Neural cell (in vitro differentiated cells): ENCODE data around the gene MLLT10. TPM values are rescaled to one million over a fixed set of nuclear protein-coding genes. Genes with fewer than 3 reads are reported as not detected.
"Not testable (repeated sequence)": the region's sequence is repeated elsewhere in the genome, so short reads cannot be mapped to it uniquely, and the experiment has no call there.

Experiments used
- H2AFZ ChIP-seq: fragments of 200-600, 300-800 bp; sonication (generic), shearing (Covaris generic); 2 replicates; pipeline ENCODE4 v1.6.0; 2014; ENCODE audit warnings: low read depth, mild to moderate bottlenecking, antibody characterized with exemption, low read length, moderate library complexity
- H3F3A ChIP-seq: fragments of 200-600 bp; shearing (Covaris generic); 2 replicates; pipeline ENCODE4 v1.6.1; 2016; ENCODE audit warnings: mild to moderate bottlenecking, moderate library complexity, mixed read lengths, antibody characterized with exemption, low read length; ENCODE audit not compliant: insufficient read depth, poor library complexity, severe bottlenecking
- H3K27ac ChIP-seq: fragments of 200-600, 300-800 bp; sonication (generic), shearing (Covaris generic); 2 replicates; pipeline ENCODE4 v1.5.1; 2014; ENCODE audit warnings: mild to moderate bottlenecking, low read length, moderate library complexity
- H3K27me3 ChIP-seq: fragments of 300-800, 200-600 bp; sonication (generic), shearing (Covaris generic); 2 replicates; pipeline ENCODE4 v1.6.0; 2014; ENCODE audit warnings: mild to moderate bottlenecking, low read depth, low read length, moderate library complexity; ENCODE audit not compliant: insufficient read depth
- H3K36me3 ChIP-seq: fragments of 300-800, 200-600 bp; sonication (generic), shearing (Covaris generic); 2 replicates; pipeline ENCODE4 v1.5.1; 2014; ENCODE audit warnings: mild to moderate bottlenecking, antibody characterized with exemption, low read length, moderate library complexity; ENCODE audit not compliant: insufficient read depth
- H3K4me2 ChIP-seq: fragments of 300-800, 200-600 bp; sonication (generic), shearing (Covaris generic); 2 replicates; pipeline ENCODE4 v1.6.0; 2014; ENCODE audit warnings: mild to moderate bottlenecking, low read length
- H3K4me3 ChIP-seq: fragments of 300-800, 200-600 bp; sonication (generic), shearing (Covaris generic); 2 replicates; pipeline ENCODE4 v1.5.1; 2014; ENCODE audit warnings: mild to moderate bottlenecking, low read length, moderate library complexity
- H3K79me2 ChIP-seq: fragments of 200-600 bp; shearing (Covaris generic); replicated peaks from 2 replicates; pipeline ENCODE4 v1.6.0; 2014; ENCODE audit warnings: mild to moderate bottlenecking, low read length, moderate library complexity; ENCODE audit not compliant: insufficient read depth
- H3K9ac ChIP-seq: fragments of 300-800, 200-600 bp; sonication (generic), shearing (Covaris generic); 2 replicates; pipeline ENCODE4 v1.6.1; 2016; ENCODE audit warnings: mild to moderate bottlenecking, low read length, mixed read lengths
- H3K9me2 ChIP-seq: fragments of 200-600 bp; shearing (Covaris generic); 2 replicates; pipeline ENCODE4 v1.6.1; 2016; ENCODE audit warnings: mild to moderate bottlenecking, low read length, mixed read lengths; ENCODE audit not compliant: insufficient read depth
- H3K9me3 ChIP-seq: fragments of 200-600, 300-800 bp; sonication (generic), shearing (Covaris generic); 2 replicates; pipeline ENCODE4 v1.6.1; 2016; ENCODE audit warnings: mild to moderate bottlenecking, mixed run types, low read length, moderate library complexity, mixed read lengths
- H4K20me1 ChIP-seq: fragments of 200-600 bp; shearing (Covaris generic); 2 replicates; pipeline ENCODE4 v1.6.1; 2016; ENCODE audit warnings: mild to moderate bottlenecking, mixed run types; ENCODE audit not compliant: insufficient read depth
- EP300 ChIP-seq: fragments of 450-650 bp; conservative IDR thresholded peaks from 2 replicates; pipeline ENCODE4 v1.6.1; 2014; ENCODE audit warnings: antibody characterized with exemption, mild to moderate bottlenecking, moderate library complexity; ENCODE audit not compliant: poor library complexity, severe bottlenecking
- EZH2 ChIP-seq: fragments of 200-600, 300-800 bp; shearing (Covaris generic), sonication (generic); IDR thresholded peaks from 2 replicates; pipeline ENCODE4 v1.6.1; 2014; ENCODE audit warnings: antibody characterized with exemption, low read length, borderline replicate concordance, mild to moderate bottlenecking; ENCODE audit not compliant: insufficient read depth, poor library complexity, severe bottlenecking
- MXI1 ChIP-seq: fragments of 450-650 bp; conservative IDR thresholded peaks from 2 replicates; pipeline ENCODE4 v1.6.1; 2014; ENCODE audit warnings: antibody characterized with exemption, mild to moderate bottlenecking; ENCODE audit not compliant: poor library complexity, severe bottlenecking
- POLR2AphosphoS5 ChIP-seq: IDR thresholded peaks from 2 replicates; pipeline ENCODE4 v1.6.1; 2012
- RAD21 ChIP-seq: fragments of 450-650 bp; conservative IDR thresholded peaks from 2 replicates; pipeline ENCODE4 v1.6.1; 2014; ENCODE audit warnings: antibody characterized with exemption, mild to moderate bottlenecking, moderate library complexity
- SMC3 ChIP-seq: fragments of 450-650 bp; conservative IDR thresholded peaks from 2 replicates; pipeline ENCODE4 v1.6.1; 2014; ENCODE audit warnings: antibody characterized with exemption, mild to moderate bottlenecking, moderate library complexity; ENCODE audit not compliant: poor library complexity
- TAF1 ChIP-seq: IDR thresholded peaks from 2 replicates; pipeline ENCODE4 v1.6.1; 2012; ENCODE audit warnings: low read depth
- polyA plus RNA-seq: library from polyadenylated mRNA; depleted of rRNA; stranded (reverse); fragments of >200 nt; gene quantifications from 2 replicates; pipeline ENCODE4 v1.2.3, GENCODE V29; 2014
- TF ChIP-seq, protein P1 (sequence below): fragments of 450-650 bp; IDR thresholded peaks from 2 replicates; pipeline ENCODE4 v1.5.1; 2014; ENCODE audit warnings: antibody characterized with exemption, mild to moderate bottlenecking, moderate library complexity; ENCODE audit not compliant: poor library complexity, severe bottlenecking
- TF ChIP-seq, protein P2 (sequence below): IDR thresholded peaks from 2 replicates; pipeline ENCODE4 v1.6.1; 2012; ENCODE audit warnings: borderline replicate concordance

MLLT10 gene
- polyA plus RNA-seq, 1 donor from 2014 or later: 31.0 TPM

DNA sequence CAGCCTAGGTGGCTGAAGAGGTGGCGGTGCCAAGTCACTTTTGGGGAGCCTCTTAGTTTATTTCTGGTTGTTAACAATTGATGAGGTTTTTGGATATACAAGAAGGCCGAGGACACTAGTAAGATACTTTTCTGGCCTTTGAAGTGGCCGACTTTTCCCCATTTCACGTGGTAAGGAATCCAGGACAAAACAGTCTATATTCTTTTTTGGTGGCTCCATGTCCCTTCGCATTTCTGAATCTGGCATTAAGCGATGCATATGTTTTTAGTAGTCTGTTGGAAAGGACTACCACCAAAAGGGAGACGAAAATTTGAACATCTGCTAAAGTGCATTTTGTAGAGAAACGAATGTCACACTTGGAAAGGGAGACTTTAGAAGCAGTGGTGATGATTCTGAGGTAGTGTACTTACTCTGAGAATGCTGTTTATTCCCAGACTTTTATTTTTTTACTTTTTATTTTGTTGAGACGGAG, 1.5 kb downstream of the MLLT10 start:
- TF ChIP-seq, protein P1, sequence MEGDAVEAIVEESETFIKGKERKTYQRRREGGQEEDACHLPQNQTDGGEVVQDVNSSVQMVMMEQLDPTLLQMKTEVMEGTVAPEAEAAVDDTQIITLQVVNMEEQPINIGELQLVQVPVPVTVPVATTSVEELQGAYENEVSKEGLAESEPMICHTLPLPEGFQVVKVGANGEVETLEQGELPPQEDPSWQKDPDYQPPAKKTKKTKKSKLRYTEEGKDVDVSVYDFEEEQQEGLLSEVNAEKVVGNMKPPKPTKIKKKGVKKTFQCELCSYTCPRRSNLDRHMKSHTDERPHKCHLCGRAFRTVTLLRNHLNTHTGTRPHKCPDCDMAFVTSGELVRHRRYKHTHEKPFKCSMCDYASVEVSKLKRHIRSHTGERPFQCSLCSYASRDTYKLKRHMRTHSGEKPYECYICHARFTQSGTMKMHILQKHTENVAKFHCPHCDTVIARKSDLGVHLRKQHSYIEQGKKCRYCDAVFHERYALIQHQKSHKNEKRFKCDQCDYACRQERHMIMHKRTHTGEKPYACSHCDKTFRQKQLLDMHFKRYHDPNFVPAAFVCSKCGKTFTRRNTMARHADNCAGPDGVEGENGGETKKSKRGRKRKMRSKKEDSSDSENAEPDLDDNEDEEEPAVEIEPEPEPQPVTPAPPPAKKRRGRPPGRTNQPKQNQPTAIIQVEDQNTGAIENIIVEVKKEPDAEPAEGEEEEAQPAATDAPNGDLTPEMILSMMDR: no peak
- H3K9ac ChIP-seq: peak overlapping the region; percentile 70
- peaks cover 5% of the 10 kb centered on the region for H3F3A ChIP-seq
- H3K79me2 ChIP-seq: peaks cover 72% of the 10 kb centered on the region
- H4K20me1 ChIP-seq: no peaks in the 10 kb centered on the region
- H3K4me2 ChIP-seq: peak overlapping the region; percentile 50
- H3K9me3 ChIP-seq: no peaks in the 10 kb centered on the region
- no peaks in the 10 kb centered on the region for H3K9me2 ChIP-seq
- H2AFZ ChIP-seq: no peak overlapping the region
- H3K36me3 ChIP-seq: peaks cover 6% of the 10 kb centered on the region
- peak overlapping the region; percentile 88 for H3K4me3 ChIP-seq
- H3K27me3 ChIP-seq: peaks cover 3% of the 10 kb centered on the region
- peak overlapping the region; percentile 58 for H3K27ac ChIP-seq

DNA sequence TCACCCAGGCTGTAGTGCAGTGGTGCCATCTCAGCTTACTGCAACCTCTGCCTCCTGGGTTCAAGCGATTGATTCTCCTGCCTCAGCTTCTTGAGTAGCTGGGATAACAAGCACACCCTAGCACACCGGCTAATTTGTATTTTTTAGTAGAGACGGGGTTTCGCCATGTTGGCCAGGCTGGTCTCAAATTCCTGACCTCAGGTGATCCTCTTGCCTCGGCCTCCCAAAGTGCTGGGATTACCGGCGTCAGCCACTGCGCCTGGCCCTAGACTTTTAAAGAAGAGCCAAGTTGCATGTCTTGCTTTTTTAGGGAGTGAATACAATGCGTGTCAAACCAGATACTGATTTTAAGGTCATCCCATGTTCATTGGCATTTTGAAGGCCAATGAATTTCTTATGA, 1.9 kb downstream of the MLLT10 start:
- H3K36me3 ChIP-seq, H3K9me3 ChIP-seq, H3F3A ChIP-seq, H2AFZ ChIP-seq, H3K9ac ChIP-seq, H3K27me3 ChIP-seq, H3K9me2 ChIP-seq, H4K20me1 ChIP-seq, H3K27ac ChIP-seq: not testable (repeated sequence)
- H3K4me2 ChIP-seq: peak overlapping the region; percentile 50
- peaks cover 68% of the 10 kb centered on the region for H3K79me2 ChIP-seq
- peak overlapping the region; percentile 88 for H3K4me3 ChIP-seq

DNA sequence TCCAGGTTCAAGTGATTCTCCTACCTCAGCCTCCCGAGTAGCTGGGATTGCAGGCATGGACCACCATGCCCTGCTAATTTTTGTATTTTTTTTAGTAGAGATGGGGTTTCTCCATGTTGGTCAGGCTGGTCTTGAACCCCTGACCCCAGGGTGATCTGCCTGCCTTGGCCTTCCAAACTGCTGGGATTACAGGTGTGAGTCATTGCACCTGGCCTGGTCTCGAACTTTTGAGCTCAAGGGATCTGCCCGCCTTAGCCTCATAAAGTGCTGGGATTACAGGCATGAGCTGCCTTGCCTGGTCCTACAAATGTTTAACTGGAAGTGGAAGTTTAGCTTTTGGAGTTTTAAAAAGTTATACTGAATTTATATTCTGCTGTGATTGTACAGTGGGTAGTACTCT, 2.8 kb downstream of the MLLT10 start:
- Histone ChIP-seq H2AFZ (no peak overlapping the region), H3F3A (peaks cover 5% of the 10 kb centered on the region), H3K27me3 (no peaks in the 10 kb centered on the region), H3K9me3 (no peaks in the 10 kb centered on the region), H4K20me1 (no peaks in the 10 kb centered on the region), H3K36me3 (peaks cover 6% of the 10 kb centered on the region), H3K9ac (no peak overlapping the region), H3K79me2 (peaks cover 62% of the 10 kb centered on the region), H3K9me2 (no peaks in the 10 kb centered on the region), H3K4me2 (no peak overlapping the region), H3K27ac (no peak overlapping the region), H3K4me3 (no peak overlapping the region)
- no peak for TF ChIP-seq EZH2
- TF ChIP-seq, protein P2, sequence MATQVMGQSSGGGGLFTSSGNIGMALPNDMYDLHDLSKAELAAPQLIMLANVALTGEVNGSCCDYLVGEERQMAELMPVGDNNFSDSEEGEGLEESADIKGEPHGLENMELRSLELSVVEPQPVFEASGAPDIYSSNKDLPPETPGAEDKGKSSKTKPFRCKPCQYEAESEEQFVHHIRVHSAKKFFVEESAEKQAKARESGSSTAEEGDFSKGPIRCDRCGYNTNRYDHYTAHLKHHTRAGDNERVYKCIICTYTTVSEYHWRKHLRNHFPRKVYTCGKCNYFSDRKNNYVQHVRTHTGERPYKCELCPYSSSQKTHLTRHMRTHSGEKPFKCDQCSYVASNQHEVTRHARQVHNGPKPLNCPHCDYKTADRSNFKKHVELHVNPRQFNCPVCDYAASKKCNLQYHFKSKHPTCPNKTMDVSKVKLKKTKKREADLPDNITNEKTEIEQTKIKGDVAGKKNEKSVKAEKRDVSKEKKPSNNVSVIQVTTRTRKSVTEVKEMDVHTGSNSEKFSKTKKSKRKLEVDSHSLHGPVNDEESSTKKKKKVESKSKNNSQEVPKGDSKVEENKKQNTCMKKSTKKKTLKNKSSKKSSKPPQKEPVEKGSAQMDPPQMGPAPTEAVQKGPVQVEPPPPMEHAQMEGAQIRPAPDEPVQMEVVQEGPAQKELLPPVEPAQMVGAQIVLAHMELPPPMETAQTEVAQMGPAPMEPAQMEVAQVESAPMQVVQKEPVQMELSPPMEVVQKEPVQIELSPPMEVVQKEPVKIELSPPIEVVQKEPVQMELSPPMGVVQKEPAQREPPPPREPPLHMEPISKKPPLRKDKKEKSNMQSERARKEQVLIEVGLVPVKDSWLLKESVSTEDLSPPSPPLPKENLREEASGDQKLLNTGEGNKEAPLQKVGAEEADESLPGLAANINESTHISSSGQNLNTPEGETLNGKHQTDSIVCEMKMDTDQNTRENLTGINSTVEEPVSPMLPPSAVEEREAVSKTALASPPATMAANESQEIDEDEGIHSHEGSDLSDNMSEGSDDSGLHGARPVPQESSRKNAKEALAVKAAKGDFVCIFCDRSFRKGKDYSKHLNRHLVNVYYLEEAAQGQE: no peak
- TF ChIP-seq RAD21: no peak
- TF ChIP-seq SMC3: no peak
- no peak for TF ChIP-seq POLR2AphosphoS5
- TF ChIP-seq, protein P1: no peak
- TF ChIP-seq EP300: no peak
- TF ChIP-seq MXI1: no peak
- TF ChIP-seq TAF1: no peak

DNA sequence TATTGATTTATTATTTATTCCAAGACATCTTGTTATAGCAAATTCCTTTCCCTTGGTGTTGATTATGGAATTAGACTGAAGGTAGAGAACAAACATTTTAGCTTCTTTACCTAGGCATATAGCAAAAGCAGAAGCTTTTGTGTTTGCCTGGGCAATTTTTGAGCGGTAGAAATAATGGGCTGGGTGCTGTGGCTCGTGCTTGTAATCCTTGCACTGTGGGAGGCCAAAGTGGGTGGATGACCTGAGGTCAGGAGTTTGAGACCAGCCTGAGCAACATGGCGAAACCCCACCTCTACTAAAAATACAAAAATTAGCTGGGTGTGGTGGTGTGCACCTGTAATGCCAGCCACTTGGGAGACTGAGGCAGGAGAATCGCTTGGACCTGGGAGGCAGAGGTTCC, 6.7 kb downstream of the MLLT10 start:
- H2AFZ ChIP-seq, H3F3A ChIP-seq, H3K9me2 ChIP-seq, H3K9ac ChIP-seq, H3K4me3 ChIP-seq, H4K20me1 ChIP-seq, H3K9me3 ChIP-seq, H3K27ac ChIP-seq, H3K4me2 ChIP-seq, H3K27me3 ChIP-seq: not testable (repeated sequence)
- Histone ChIP-seq H3K79me2 (peaks cover 74% of the 10 kb centered on the region), H3K36me3 (peaks cover 13% of the 10 kb centered on the region)
